Measurements from ENCODE around the gene NEB. TPM values are rescaled to one million over a fixed set of nuclear protein-coding genes. Genes with fewer than 3 reads are reported as not detected.

Gene NEB
- total RNA-seq, 4 donors from 2014 or later: 0.98 to 4.4 (median 2.4) TPM

DNA sequence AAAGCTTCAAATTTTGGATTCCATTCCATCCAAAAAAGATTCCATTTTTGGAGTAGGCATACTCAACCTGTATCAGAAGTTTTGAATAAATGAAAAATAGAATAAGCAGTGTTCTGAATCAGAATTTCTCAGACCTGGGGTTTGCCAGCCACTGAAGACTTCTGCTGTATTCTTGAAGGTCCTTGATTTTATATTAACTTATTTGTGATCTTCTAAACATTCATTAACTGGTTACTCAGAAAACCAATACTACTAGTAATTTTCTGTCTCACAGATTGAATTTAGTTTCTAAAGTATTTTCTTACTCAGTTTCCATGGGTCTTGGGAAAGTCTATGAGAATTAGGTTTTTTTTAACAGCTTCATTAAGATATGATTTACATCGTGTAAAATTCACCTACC is 263.7 kb downstream of the NEB start:
- TF ChIP-seq, protein P1, sequence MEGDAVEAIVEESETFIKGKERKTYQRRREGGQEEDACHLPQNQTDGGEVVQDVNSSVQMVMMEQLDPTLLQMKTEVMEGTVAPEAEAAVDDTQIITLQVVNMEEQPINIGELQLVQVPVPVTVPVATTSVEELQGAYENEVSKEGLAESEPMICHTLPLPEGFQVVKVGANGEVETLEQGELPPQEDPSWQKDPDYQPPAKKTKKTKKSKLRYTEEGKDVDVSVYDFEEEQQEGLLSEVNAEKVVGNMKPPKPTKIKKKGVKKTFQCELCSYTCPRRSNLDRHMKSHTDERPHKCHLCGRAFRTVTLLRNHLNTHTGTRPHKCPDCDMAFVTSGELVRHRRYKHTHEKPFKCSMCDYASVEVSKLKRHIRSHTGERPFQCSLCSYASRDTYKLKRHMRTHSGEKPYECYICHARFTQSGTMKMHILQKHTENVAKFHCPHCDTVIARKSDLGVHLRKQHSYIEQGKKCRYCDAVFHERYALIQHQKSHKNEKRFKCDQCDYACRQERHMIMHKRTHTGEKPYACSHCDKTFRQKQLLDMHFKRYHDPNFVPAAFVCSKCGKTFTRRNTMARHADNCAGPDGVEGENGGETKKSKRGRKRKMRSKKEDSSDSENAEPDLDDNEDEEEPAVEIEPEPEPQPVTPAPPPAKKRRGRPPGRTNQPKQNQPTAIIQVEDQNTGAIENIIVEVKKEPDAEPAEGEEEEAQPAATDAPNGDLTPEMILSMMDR (IDR thresholded peaks at IDR 0.05; ENCODE audit: low read depth): no peak

DNA sequence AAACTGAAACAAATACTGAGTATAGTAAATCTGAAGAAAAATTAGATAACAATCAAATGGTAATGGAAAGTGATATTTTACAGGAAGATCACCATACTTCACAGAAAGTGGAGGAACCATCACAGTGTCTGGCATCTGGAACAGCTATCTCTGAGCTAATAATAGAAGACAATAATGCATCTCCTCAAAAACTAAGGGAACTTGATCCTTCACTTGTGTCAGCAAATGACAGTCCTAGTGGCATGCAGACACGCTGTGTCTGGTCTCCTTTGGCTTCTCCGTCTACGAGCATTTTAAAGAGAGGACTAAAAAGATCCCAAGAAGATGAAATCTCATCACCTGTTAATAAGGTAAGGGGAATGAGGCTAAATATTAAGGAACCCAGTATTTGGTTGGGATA is 268.5 kb downstream of the NEB start:
- TF ChIP-seq, protein P1 (IDR thresholded peaks at IDR 0.05; ENCODE audit: low read depth): no peak

DNA sequence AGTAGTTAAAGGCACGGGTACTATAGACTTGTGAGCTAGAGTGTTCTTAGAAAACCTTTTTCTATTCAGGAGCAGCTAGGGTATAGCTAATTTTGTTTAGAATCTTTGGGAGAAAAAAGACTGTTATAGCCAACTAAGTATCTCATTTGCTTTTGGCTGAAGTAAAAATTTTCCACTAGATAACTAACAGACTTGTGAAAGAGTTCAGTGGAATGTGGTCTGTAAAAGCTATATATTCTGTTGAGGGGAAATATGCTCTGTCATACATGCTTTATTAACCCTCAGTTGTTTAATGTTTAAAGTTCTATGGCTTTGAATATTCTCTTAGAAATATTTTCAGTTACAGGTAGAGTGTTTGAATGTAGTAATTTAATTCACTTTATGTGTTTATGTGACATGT is 274.9 kb downstream of the NEB start:
- TF ChIP-seq, protein P1 (IDR thresholded peaks at IDR 0.05; ENCODE audit: low read depth): no peak

DNA sequence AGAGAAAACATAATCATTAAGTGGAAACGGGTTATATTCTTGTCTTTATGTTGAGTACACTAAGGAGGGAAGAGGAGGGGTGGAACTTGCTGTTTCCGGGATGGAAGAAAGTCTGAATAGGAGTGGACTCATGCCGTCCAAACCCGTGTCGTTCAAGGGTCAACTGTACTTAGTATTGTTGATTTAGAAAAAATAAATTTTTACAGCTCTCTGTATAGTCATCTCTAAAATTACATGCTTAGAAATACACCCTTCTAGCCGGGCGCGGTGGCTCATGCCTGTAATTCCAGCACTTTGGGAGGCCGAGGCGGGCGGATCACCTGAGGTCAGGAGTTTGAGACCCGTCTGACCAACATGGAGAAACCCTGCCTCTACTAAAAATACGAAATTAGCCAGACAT is 295.1 kb downstream of the NEB start:
- TF ChIP-seq, protein P1 (IDR thresholded peaks at IDR 0.05; ENCODE audit: low read depth): no peak

DNA sequence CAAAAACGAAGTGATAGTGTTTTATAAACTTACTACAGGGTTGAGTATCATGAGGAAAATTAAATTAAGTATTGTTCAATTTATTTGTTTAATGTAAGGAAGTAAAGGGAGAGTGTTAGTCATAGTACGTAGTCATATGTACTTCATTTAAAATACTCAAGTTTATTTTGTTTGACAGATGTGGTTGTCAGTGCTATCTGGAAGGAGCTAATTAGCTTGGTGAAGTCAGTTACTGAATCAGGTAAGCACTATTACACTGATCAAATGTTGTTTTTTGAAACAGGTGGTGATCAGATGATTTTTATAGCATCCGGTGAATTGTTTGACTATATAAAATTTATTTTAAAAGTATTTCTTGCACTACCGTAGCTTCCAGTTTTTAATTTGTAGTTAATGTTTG is 295.8 kb downstream of the NEB start:
- TF ChIP-seq, protein P1 (IDR thresholded peaks at IDR 0.05; ENCODE audit: low read depth): no peak

DNA sequence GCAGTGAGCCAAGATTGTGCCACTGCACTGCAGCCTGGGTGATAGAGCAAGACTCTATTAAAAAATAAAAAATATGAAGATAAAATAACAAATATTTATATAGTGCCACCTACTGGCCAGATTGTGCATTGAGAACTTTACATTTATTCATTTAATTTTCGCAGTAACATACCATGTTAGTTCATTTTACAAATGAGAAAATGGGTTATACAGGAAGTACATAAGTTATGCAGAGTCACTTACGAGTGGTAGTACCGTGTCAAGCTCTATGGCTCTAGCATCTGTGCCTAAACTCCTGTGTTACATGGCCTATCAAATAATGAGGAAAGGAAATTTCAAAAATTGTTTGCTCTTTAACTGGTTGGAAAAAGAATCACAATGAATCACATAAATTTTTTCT is 296.6 kb downstream of the NEB start:
- TF ChIP-seq, protein P1 (IDR thresholded peaks at IDR 0.05; ENCODE audit: low read depth): no peak

Other genes starting within 250 kb of the NEB start
- 10 to 100 TPM; 33.5 to 46.6 (median 39.7) TPM for gene ARL5A, start 93.9 kb upstream of the NEB start, total RNA-seq